Calu3 (cell line): Measurements from ENCODE around the gene SPCS3. TPM values are rescaled to one million over a fixed set of nuclear protein-coding genes. Genes with fewer than 3 reads are reported as not detected.
A peak's percentile ranks its signal among the peaks of the same experiment; 100 is the strongest.

Experiments
- BruUV-seq: library from RNA; stranded (reverse); fragments of 400-500 nt; replicated peaks from 2 replicates; lab custom pipeline; 2021; lab: Mats Ljungman, UMichigan
- CTCF ChIA-PET: fragments of 300-600 bp; sonication (Branson Sonifier 250); formaldehyde crosslinking; loops from one replicate; lab custom pipeline; 2022; ENCODE audit warnings: antibody characterized with exemption; lab: Charles Lee
- DNase-seq: peaks from one replicate; pipeline ENCODE4 v3.0.0; 2022
- H3K27ac Mint-ChIP-seq: one replicate; pipeline ENCODE4 v1.8.0; 2022; ENCODE audit warnings: mixed read lengths; ENCODE audit not compliant: unreplicated experiment
- H3K27me3 Mint-ChIP-seq: one replicate; pipeline ENCODE4 v1.8.0; 2022; ENCODE audit warnings: mixed read lengths; ENCODE audit not compliant: unreplicated experiment
- H3K36me3 Mint-ChIP-seq: one replicate; pipeline ENCODE4 v1.8.0; 2022; ENCODE audit warnings: mild to moderate bottlenecking, moderate library complexity, mixed read lengths; ENCODE audit not compliant: insufficient read depth, unreplicated experiment
- H3K4me1 Mint-ChIP-seq: one replicate; pipeline ENCODE4 v1.8.0; 2022; ENCODE audit warnings: mild to moderate bottlenecking, low read depth, mixed read lengths; ENCODE audit not compliant: unreplicated experiment
- H3K4me3 Mint-ChIP-seq: one replicate; pipeline ENCODE4 v1.8.0; 2022; ENCODE audit warnings: mild to moderate bottlenecking, low read depth, moderate library complexity, mixed read lengths; ENCODE audit not compliant: unreplicated experiment
- H3K9me3 Mint-ChIP-seq: one replicate; pipeline ENCODE4 v1.8.0; 2022; ENCODE audit warnings: low read depth, mixed read lengths; ENCODE audit not compliant: unreplicated experiment
- CTCF ChIP-seq: fragments of 200-600 bp; IDR thresholded peaks from one replicate; pipeline ENCODE4 v1.8.0; 2022; ENCODE audit warnings: antibody characterized with exemption; ENCODE audit not compliant: unreplicated experiment
- intact Hi-C: fragments of 100-400 bp; cut with micrococcal nuclease; formaldehyde crosslinking; loops from one replicate; pipeline ENCODE4 v1.10.0; 2022; ENCODE audit not compliant: unreplicated experiment
- total RNA-seq: library from RNA; stranded (reverse); gene quantifications from 2 replicates; pipeline ENCODE4 v1.2.3, GENCODE V29; 2022

Gene SPCS3
- total RNA-seq, 1 experiment from 2014 or later, result 94.6 TPM

- no peak for DNase-seq
- H3K4me3 Mint-ChIP-seq, result no peak overlapping the region
- no peak for TF ChIP-seq CTCF
- intact Hi-C loops, result no loop called here
- no peaks in the 10 kb centered on the region for H3K27me3 Mint-ChIP-seq
- H3K27ac Mint-ChIP-seq, result no peak overlapping the region
- H3K36me3 Mint-ChIP-seq, result no peaks in the 10 kb centered on the region
- H3K4me1 Mint-ChIP-seq, result no peaks in the 10 kb centered on the region
- H3K9me3 Mint-ChIP-seq, result no peaks in the 10 kb centered on the region
- no TSS peak for BruUV-seq
- CTCF ChIA-PET, result no interaction called here
These were observed 10.7 kb upstream of the SPCS3 start for GRCh38 chr4:176309046-176309445.

DNA sequence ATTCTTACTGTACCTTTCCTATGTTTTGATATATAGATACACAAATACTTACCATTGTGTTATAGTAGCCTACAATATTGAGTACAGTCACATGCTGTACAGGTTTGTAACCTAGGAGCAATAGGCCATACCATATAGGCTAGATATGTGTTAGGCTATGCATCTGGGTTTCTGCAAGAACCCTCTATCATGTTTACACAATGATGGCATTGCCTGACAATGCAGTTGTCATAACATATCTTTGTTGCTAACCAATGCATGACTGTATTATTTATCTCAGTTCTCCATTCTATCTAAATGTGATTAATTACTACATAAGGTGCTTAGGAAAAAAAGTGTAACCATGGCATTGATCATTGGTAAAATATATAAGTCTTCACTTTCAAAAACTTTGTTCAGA, 10.0 kb upstream of the SPCS3 start:
- intact Hi-C loops, result no loop called here
- Mint-ChIP-seq H3K27ac (no peak overlapping the region), H3K36me3 (no peaks in the 10 kb centered on the region), H3K27me3 (no peaks in the 10 kb centered on the region), H3K9me3 (no peaks in the 10 kb centered on the region), H3K4me1 (no peaks in the 10 kb centered on the region), H3K4me3 (no peak overlapping the region)
- DNase-seq, result no peak
- no peak for TF ChIP-seq CTCF
- no TSS peak for BruUV-seq
- CTCF ChIA-PET, result no interaction called here

DNA sequence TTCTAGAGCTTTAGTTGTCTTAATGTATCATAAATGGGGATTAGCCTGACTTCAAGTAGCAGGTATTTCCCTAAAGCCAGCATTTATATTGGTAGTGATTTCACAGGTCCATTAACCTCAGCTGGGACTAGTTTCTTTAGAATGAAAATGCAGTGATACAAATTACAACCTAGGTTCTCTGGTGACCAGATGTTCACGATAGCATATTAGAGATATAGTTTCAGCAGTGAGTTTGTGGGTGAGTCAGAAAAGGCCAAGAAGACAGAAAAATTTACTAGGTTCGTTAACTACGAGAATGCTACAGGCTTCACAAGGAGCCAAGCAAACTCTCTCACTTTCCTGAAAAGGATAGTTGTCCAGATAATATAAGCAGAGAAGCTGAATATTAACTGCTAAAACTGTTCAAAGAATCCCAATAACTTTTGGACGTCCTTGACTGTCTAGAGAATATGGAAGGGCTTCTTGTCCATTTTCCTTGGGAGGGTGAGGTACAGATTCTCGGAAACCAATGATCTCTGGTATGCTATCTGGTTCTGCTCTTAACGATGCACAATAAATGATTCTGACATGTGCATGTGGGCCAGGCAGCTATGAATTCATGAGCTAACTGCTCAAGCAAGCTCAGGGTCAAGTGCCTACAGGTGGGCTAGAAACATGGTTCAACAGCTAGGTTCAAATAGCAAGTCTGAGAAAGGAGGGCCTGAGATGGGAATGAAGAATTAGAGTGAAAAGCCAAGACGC, 6.0 kb upstream of the SPCS3 start:
- CTCF ChIA-PET, result no interaction called here
- TF ChIP-seq CTCF, result no peak
- no TSS peak for BruUV-seq
- no peaks in the 10 kb centered on the region for H3K4me1 Mint-ChIP-seq
- no peaks in the 10 kb centered on the region for H3K27me3 Mint-ChIP-seq
- no peak overlapping the region for H3K4me3 Mint-ChIP-seq
- intact Hi-C loops, result no loop called here
- H3K9me3 Mint-ChIP-seq, result no peaks in the 10 kb centered on the region
- no peaks in the 10 kb centered on the region for H3K36me3 Mint-ChIP-seq
- H3K27ac Mint-ChIP-seq, result no peak overlapping the region
- DNase-seq, result no peak

DNA sequence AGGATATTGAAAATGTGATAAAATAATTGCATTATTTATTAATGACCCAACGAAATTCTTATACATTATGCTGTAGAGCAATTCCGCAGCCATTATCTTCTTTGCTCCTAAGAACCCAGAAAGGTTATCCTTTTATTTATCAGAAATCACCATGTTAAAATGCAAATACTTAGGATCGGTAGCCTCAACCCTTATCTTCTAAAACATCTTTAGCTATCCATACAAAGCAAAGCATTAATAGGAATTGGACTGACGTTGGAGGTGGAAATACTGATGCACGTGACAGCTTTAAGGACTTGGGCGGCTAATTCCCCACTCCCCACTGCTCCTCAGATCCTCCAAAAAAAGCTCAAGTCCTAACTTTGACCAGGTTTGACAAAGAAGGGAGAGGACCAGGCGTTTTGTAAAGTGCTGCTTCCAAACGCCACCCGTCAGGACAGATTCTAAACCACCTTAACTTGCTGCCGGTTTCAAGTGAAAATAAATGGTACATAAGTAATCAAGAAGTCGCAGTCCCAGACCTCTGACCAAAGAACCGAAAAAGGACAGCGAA, 539 bp upstream of the SPCS3 start:
- intact Hi-C loops, result no loop called here

More for the DNA sequence above, 539 bp upstream of the SPCS3 start:
- Mint-ChIP-seq H3K36me3 (peaks cover 31% of the 10 kb centered on the region), H3K27ac (peak overlapping the region; percentile 79), H3K9me3 (no peaks in the 10 kb centered on the region), H3K4me3 (peak overlapping the region; percentile 76), H3K4me1 (no peaks in the 10 kb centered on the region), H3K27me3 (no peaks in the 10 kb centered on the region)
- no peak for DNase-seq
- no peak for TF ChIP-seq CTCF
- TSS peak; percentile 67 for BruUV-seq
- CTCF ChIA-PET, result no interaction called here
